Activated T-cell treated with anti-CD3 and anti-CD28 coated beads for 48 hours (primary cell): ENCODE data around the gene PTPRQ.

ENCODE experiments used
- DNase-seq: peaks from one replicate; pipeline ENCODE4 v3.0.0-alpha.2; 2020; ENCODE audit warnings: low read depth

The PTPRQ gene

DNA sequence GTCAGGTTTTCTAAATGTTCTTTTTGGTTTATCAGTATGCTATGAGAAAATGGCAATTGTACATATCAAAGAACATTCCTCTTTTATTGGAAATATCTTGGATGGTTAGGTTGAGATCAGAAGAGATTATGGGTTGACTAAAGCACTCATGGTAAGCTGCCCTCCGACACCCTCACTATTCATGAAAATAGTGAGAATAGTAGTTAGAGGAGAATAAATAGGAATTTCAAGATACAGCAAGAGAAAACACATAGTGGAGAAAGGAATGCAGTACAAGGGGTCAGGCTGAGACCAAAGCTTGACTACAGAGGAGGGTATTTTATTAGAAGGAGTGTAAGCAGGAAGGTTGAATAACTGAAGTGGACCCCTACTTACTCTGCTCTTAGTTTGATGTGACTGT, 112.5 kb downstream of the PTPRQ start:
- no peak for DNase-seq

DNA sequence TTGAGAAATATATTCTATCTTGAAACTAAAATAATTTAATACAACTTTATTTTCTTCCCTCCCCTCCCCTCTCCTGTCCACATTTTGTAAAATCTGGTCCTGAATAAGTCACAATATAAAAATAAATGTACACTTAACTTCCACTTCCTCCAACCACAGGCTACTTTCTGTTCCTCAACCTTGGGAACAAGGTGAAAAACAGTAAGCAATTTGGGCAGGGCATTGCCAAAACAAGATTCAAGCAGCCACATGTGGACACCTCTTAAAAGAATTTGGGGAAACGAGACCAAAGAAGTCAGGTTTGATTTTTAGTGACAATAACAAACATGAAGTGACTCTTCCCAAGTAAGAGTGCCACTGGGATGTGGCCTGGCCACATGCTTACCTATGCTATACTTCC, 115.7 kb downstream of the PTPRQ start:
- DNase-seq: no peak

- no peak for DNase-seq
Observed at GRCh38 chr12:80565271-80565670, 121.2 kb downstream of the PTPRQ start.

GRCh38 chr12:80567401-80567800, 123.4 kb downstream of the PTPRQ start:
- no peak for DNase-seq

- no peak for DNase-seq
Observed at GRCh38 chr12:80576641-80577418, 132.8 kb downstream of the PTPRQ start.

- DNase-seq: no peak
Observed at GRCh38 chr12:80580254-80580653, 136.2 kb downstream of the PTPRQ start.

DNA sequence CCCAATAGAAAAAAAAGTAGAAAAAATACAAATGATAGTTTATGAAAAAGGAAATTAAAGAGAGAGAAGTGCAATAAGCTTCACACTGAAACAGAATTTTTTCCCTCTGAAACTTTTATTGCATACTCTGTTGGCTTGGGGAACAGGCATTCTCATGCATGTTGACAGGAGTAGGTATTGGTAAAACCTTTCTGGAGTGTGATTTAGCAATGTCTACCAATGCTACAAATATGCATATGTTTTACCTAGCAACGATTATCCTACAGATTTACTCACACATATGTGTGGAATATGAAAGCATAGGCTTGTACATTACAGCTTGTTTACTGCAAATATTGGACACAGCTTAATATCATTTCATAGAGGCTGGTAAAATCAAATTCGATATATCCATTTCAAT, 137.7 kb downstream of the PTPRQ start:
- DNase-seq: no peak

DNA sequence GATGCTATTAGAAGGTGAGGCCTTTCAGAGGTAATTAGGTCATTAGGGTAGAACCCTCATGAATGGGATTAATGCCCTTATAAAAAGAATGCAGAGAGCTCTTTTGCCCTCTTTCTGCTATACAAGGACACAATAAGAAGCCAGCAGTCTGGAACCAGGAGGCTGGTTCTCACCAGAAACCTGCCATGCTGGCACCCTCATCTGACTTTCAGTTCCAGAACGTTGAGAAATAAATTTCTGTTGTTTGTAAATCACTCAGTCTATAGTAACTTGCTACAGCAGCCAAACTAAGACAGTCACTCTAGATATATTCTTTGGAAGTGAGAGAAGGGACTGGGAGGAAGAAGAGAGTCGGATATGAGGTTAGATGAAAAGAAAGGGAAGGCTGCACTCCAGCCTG, 138.4 kb downstream of the PTPRQ start:
- no peak for DNase-seq

GRCh38 chr12:80589077-80589476, 145.0 kb downstream of the PTPRQ start:
- DNase-seq: no peak

DNA sequence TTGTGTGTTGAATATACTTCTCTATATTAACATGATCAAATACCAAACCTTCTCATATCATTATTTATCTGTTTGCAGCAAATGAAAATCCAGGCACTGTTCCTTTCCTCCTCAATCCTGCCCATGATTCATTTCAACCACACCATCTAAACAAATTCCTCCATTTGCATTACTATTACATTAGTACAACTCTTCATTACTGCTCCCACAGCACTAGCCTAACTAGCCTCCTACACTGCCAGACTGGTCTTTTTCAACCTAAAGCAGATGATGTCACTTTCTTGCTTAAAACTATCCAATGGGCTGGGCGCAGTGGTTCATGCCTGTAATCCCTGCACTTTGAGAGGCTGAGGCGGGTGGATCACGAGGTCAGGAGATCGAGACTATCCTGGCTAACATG, 146.1 kb downstream of the PTPRQ start:
- DNase-seq: no peak

- no peak for DNase-seq
Observed at GRCh38 chr12:80593766-80594165, 149.7 kb downstream of the PTPRQ start.

DNA sequence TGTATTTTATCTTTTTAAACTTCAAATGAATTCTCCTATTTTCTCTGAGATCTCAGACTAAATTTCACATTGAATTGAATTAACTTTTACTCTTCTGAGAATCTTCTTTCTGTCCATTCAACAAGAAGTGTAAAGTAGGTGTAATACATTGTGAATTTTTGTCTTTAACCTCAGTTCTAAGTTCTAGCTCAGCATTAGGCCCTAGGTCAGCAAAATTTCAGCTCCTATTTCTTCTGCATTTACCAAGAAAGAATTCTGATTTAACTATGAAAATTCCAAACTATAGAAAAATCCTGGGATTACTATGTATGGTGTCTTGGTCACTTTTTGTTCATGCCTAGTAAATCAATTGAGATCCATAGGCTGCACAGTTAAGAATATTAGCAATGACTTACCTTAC, 152.5 kb downstream of the PTPRQ start:
- DNase-seq: no peak

DNA sequence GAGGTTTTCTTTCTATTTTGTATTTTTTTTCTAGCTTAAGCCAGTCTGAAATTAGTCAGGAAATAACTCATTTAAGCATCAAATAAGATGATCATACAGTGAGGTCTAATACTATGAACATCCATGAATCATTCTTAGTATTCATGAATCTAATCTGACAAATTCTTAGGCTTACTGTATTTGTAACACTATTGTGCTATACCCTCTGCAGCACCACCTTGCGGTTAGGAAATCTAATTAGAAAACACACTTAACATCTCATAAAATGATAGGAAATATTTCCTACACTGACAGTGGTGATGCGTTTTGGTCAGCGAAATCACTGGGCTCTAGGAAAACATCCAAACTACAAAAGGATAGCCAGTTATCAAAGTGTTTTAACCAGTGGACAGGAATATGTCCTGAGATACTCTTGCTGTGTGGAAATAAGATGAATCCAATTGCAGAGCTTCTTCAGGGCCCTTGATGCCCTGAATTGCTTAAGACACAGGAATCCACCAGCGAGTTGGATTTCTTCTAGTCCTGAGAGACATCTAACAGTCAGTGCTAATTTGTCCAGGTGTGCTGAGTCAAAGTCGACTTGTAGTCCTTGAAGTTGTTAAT, 154.1 kb downstream of the PTPRQ start:
- DNase-seq: no peak

- DNase-seq: no peak
Observed at GRCh38 chr12:80602455-80602854, 158.4 kb downstream of the PTPRQ start.

DNA sequence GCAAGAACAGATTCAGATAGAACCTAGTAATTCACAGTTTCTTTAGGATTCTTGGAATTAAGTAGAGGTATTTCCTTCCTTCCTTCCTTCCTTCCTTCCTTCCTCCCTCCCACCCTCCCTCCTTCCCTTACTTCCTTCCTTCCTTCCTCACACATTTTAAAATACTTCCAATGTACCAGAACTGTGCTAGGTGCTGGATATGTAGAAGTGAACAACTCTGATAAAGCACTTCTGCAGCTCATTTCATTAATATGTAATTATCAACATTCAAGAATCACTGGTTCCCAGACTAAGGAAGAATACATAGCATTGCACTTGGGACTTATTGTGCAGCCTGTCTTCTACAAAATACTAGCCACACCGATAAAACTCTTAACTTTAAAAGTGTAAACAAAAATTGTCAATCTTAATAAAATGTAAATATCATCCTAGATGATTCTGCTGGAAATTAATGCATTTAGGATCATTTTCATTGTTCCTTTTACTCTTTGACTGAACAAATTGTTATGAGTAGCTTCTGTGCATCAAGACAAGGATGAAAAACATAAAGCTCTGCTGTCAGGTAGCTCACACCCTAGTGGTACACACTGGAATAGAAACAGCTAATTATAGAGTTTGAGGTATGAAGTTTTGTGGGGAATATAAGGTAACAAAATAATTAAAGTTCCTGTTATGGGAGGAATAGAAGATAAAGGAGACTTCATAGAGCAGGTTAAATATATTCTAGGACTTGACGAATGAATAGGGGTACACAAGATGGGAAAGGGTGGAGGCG, 163.5 kb downstream of the PTPRQ start:
- DNase-seq: no peak

- no peak for DNase-seq
Observed at GRCh38 chr12:80617733-80618132, 173.7 kb downstream of the PTPRQ start.

DNA sequence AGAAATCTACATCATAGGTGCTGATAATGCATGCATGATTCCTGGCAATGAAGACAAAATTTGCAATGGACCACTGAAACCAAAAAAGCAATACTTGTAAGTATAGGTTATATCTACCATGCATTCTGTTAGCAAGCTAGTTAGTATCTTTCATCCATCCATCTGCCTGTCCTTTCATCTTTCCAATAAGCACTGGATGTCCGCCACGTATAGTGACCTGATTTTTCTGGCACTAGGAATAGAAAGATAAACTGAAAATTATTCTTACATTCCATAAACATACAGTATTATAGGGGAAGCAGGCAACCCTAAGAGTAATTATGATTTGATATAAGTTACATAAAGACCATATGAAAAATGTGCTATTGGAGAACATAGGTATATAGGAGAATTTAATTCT, 176.2 kb downstream of the PTPRQ start:
- DNase-seq: no peak

GRCh38 chr12:80622271-80622670, 178.2 kb downstream of the PTPRQ start:
- no peak for DNase-seq

DNA sequence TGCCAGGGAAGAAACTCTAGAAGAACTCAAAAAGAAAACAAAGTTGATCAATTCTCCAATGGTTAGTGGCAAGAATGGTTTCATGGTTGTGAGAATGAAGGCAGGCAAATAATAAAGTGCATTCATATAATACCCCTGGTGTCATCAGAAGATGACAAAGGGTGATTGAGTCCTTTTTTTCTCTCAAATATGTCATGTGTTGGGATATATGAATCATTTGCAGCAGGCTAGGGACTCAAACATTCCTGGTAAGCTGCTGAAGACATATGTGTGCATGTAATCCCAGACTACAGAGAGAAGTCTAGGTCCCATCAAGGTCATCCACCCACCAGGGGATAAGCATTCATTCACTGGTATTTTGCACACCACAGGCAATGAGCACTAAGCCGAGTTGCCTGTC, 181.0 kb downstream of the PTPRQ start:
- no peak for DNase-seq

DNA sequence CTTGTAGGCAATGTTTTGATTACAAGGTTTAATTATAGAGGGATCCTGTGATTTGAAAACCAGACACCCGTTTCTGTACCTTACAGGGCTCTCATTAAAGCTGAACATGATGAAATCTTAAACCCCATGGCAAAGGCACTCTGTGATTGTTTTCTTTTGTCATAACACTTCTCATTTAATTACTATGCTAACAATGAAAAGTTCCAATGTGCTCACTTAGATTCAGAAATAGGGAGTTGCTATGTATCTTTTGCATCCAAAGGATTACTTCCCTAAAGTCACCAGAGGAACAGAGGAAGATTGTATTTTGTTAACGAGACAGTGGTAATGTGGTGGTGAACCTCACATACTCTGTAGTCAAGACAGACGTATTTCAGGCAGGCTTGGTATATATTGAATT, 181.9 kb downstream of the PTPRQ start:
- no peak for DNase-seq

- no peak for DNase-seq
Observed at GRCh38 chr12:80627782-80628181, 183.7 kb downstream of the PTPRQ start.

DNA sequence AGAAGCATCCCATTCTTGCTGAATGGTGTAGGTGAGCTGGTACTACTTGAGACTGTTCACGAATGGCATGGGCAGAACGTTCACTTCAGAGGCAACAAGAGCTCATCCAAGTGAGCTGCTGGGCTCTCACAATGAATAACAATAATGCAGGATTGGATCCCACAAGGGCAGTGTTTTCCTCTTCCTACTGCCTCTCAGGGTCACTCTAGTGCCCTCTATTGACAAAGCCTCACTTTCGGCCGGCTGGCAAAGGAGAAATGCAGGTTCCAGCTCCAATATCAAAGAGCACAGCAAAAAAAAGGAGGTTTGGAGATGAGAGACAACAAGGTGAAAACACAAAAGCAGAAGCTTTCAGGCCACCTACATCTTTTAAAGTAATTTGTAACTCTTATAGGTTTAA, 188.8 kb downstream of the PTPRQ start:
- DNase-seq: no peak

- DNase-seq: no peak
Observed at GRCh38 chr12:80634903-80635302, 190.9 kb downstream of the PTPRQ start.
